DND-41 (cell line): Measurements from ENCODE around the gene CCDC88A.

Experiments
- ATAC-seq: fragments of 200-7000 bp; cut with Tn5 transposase; 3 replicates; pipeline ENCODE4 v1.9.1; 2021; ENCODE audit warnings: low read depth; ENCODE audit not compliant: insufficient read depth
- DNase-seq: peaks from one replicate; pipeline ENCODE4 v3.0.0-alpha.2; 2020
- H2AFZ ChIP-seq: 2 replicates; pipeline ENCODE4 v1.6.0; 2012; ENCODE audit warnings: low read depth, low read length
- H3K27ac ChIP-seq: 2 replicates; pipeline ENCODE4 v1.5.1; 2012; ENCODE audit warnings: low read length, inconsistent platforms
- H3K27me3 ChIP-seq: fragments of 200-600 bp; sonication (generic); 2 replicates; pipeline ENCODE4 v1.6.0; 2012; ENCODE audit warnings: low read length, mild to moderate bottlenecking, inconsistent platforms; ENCODE audit not compliant: insufficient read depth, poor library complexity
- H3K36me3 ChIP-seq: 2 replicates; pipeline ENCODE4 v1.5.1; 2012; ENCODE audit warnings: low read length, inconsistent platforms; ENCODE audit not compliant: insufficient read depth
- H3K4me1 ChIP-seq: 2 replicates; pipeline ENCODE4 v1.5.1; 2012; ENCODE audit warnings: mild to moderate bottlenecking, low read length; ENCODE audit not compliant: insufficient read depth
- H3K4me2 ChIP-seq: 2 replicates; pipeline ENCODE4 v1.6.0; 2012; ENCODE audit warnings: mild to moderate bottlenecking, moderate library complexity, low read length, inconsistent platforms; ENCODE audit not compliant: insufficient read depth
- H3K4me3 ChIP-seq, 2 experiments: fragments of 200-600 bp in 1 of 2; shearing (Covaris generic) in 1 of 2; 2 replicates each; pipeline ENCODE4 v1.5.1; 2012 to 2016; ENCODE audit warnings: inconsistent platforms in 2 of 2, low read length in 2 of 2, mild to moderate bottlenecking in 2 of 2, low read depth in 1 of 2, moderate library complexity in 1 of 2
- H3K79me2 ChIP-seq: 2 replicates; pipeline ENCODE4 v1.6.0; 2012; ENCODE audit warnings: low read length, inconsistent platforms; ENCODE audit not compliant: insufficient read depth
- H3K9ac ChIP-seq: 2 replicates; pipeline ENCODE4 v1.6.0; 2012; ENCODE audit warnings: low read depth, mild to moderate bottlenecking, inconsistent platforms, low read length, moderate library complexity
- H3K9me3 ChIP-seq: 2 replicates; pipeline ENCODE4 v1.5.1; 2012; ENCODE audit warnings: low read length, moderate library complexity, mild to moderate bottlenecking, inconsistent platforms; ENCODE audit not compliant: insufficient read depth, severe bottlenecking
- H4K20me1 ChIP-seq: 2 replicates; pipeline ENCODE4 v1.6.0; 2012; ENCODE audit warnings: low read length; ENCODE audit not compliant: insufficient read depth
- EZH2 ChIP-seq: IDR thresholded peaks from 3 replicates; pipeline ENCODE4 v1.6.1; 2012; ENCODE audit warnings: borderline replicate concordance, low read depth, mild to moderate bottlenecking, moderate library complexity, low read length, inconsistent platforms; ENCODE audit not compliant: severe bottlenecking
- TF ChIP-seq, protein P1 (sequence below): IDR thresholded peaks from 2 replicates; pipeline ENCODE4 v1.5.1; 2012; ENCODE audit warnings: borderline replicate concordance, low read length, moderate library complexity, mild to moderate bottlenecking; ENCODE audit not compliant: poor library complexity, severe bottlenecking; ENCODE audit errors: extremely low read depth

Gene CCDC88A

DNA sequence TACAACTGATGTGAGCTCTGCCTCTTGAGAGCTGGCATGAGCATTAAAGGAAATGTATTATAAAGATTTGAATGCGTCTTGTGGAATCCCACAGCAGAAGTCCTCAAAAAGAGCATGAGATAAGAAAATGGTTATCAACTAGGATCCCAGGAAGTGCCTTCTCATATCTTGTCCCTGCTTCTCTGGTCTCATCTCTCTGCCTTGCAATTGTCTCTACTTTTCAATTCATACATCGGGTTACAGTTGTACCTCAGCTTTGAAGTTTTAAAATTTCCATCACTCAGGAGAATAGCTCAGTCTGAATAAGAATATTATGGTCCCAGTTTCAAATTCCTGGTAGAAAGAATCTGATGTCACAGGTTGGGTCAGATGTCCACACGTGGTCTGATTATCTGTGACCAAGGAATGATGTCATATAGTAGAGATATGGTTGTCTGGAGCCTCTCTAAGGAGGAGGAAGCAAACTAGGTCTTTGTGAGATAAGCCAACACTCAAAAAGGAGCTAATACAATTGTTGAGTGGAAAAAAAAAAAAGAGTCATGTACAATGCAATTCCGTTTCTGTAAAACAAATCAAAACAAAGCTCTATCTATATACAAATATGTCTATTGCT is 21.7 kb upstream of the CCDC88A start:
- Histone ChIP-seq H2AFZ (no peak overlapping the region), H4K20me1 (no peaks in the 10 kb centered on the region), H3K27me3 (no peaks in the 10 kb centered on the region), H3K79me2 (no peaks in the 10 kb centered on the region), H3K4me2 (no peak overlapping the region), H3K36me3 (no peaks in the 10 kb centered on the region), H3K9ac (no peak overlapping the region), H3K4me1 (no peaks in the 10 kb centered on the region), H3K9me3 (peaks cover 4% of the 10 kb centered on the region), H3K4me3 (no peak overlapping the region), H3K27ac (no peak overlapping the region)
- ATAC-seq (no peak), DNase-seq (no peak)
- TF ChIP-seq, protein P1, sequence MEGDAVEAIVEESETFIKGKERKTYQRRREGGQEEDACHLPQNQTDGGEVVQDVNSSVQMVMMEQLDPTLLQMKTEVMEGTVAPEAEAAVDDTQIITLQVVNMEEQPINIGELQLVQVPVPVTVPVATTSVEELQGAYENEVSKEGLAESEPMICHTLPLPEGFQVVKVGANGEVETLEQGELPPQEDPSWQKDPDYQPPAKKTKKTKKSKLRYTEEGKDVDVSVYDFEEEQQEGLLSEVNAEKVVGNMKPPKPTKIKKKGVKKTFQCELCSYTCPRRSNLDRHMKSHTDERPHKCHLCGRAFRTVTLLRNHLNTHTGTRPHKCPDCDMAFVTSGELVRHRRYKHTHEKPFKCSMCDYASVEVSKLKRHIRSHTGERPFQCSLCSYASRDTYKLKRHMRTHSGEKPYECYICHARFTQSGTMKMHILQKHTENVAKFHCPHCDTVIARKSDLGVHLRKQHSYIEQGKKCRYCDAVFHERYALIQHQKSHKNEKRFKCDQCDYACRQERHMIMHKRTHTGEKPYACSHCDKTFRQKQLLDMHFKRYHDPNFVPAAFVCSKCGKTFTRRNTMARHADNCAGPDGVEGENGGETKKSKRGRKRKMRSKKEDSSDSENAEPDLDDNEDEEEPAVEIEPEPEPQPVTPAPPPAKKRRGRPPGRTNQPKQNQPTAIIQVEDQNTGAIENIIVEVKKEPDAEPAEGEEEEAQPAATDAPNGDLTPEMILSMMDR: no peak
- TF ChIP-seq EZH2: no peak

DNA sequence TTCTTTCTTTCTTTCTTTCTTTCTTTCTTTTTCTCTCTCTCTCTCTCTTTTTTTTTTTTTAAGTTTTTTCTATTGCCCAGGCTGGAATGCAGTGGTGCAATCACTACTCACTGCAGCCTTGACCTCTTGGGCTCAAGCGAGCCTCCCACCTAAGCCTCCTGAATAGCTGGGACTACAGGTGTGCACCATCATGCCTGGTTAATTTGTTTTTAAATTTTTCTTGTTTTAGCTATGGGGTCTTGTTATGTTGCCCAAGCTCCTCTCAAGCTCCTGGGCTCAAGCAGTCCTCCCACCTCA is 19.4 kb upstream of the CCDC88A start:
- H3K4me2 ChIP-seq: no peak overlapping the region
- H3K27ac ChIP-seq: no peak overlapping the region
- H2AFZ ChIP-seq: no peak overlapping the region
- no peaks in the 10 kb centered on the region for H3K4me1 ChIP-seq
- TF ChIP-seq EZH2: no peak
- TF ChIP-seq, protein P1: no peak
- no peak for DNase-seq
- no peak overlapping the region for H3K9ac ChIP-seq
- no peaks in the 10 kb centered on the region for H3K27me3 ChIP-seq
- H3K9me3 ChIP-seq: peaks cover 4% of the 10 kb centered on the region
- no peaks in the 10 kb centered on the region for H3K36me3 ChIP-seq
- H3K79me2 ChIP-seq: no peaks in the 10 kb centered on the region
- H4K20me1 ChIP-seq: no peaks in the 10 kb centered on the region
- ATAC-seq: no peak
- no peak overlapping the region for H3K4me3 ChIP-seq

DNA sequence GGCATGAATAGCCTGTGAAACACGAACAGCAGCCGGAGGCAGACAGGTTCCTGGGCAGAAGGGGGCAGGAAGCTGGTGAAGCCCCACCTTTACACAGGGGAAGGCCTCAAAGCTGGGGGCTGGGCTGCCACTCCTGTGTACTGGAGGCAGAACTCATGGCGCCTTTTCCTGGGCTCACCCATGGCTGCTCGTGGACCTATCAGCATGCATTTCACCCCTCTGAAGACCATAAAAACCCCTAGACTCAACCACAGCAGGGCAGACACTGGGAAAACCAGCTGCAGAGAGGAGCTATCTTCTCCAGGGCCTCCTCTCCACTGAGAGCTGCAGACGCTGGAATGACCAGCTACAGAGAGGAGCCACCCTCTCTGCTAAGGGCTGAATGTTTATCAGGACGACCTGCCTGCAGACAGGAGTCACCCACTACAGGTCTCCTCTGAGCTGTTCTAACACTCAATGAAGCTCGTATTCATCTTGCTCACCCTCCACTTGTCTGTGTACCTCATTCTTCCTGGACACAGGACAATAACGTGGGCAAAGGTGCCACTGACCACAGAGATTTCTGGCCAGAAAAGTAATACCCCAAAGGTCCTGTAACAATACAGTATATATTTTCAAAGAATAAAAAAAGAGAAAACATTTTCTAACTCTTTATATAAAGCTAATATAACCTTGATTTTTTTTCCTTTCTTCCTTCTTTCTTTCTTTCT is 18.9 kb upstream of the CCDC88A start:
- ATAC-seq (peak; percentile 37; the same call in 1 of the 3 replicates), DNase-seq (no peak)
- H4K20me1 ChIP-seq: no peaks in the 10 kb centered on the region
- no peaks in the 10 kb centered on the region for H3K27me3 ChIP-seq
- H3K36me3 ChIP-seq: no peaks in the 10 kb centered on the region
- H3K4me1 ChIP-seq: no peaks in the 10 kb centered on the region
- peaks cover 4% of the 10 kb centered on the region for H3K9me3 ChIP-seq
- H3K9ac ChIP-seq: no peak overlapping the region
- no peak overlapping the region for H3K4me3 ChIP-seq
- TF ChIP-seq EZH2: no peak
- TF ChIP-seq, protein P1: no peak
- H3K79me2 ChIP-seq: no peaks in the 10 kb centered on the region
- H3K27ac ChIP-seq: no peak overlapping the region
- H3K4me2 ChIP-seq: no peak overlapping the region
- H2AFZ ChIP-seq: 0 out of 2 replicates have a peak overlapping the region, but pooled peaks have one; percentile 17
